CD4-positive, alpha-beta T cell treated with Interleukin-21 for 1 hour (primary cell): ENCODE results near the gene CDH13.
"Not testable (repeated sequence)": the region's sequence is repeated elsewhere in the genome, so short reads cannot be mapped to it uniquely, and the experiment has no call there.

Experiments used
- DNase-seq: peaks from one replicate; pipeline ENCODE4 v3.0.0-alpha.2; 2020

CDH13 gene

DNA sequence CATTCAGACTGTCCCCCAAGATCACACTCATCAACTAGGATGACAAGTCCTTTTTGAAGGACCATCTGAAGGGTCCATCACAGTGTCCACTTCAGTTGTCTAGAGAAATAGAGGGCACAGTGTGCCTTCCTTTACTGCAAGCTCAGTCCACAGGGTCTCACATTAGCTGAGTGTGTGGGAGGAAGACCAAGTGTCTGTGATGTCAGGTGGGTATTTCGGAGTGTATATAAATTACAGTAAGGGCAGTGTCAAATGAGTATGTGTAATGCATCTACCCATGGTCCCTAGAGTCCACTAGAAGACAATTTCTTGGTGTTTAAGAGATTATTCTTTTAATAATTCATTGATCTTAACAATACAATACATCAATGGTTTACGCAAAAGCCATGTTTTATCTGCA lies 272.2 kb downstream of the CDH13 start:
- no peak for DNase-seq

DNA sequence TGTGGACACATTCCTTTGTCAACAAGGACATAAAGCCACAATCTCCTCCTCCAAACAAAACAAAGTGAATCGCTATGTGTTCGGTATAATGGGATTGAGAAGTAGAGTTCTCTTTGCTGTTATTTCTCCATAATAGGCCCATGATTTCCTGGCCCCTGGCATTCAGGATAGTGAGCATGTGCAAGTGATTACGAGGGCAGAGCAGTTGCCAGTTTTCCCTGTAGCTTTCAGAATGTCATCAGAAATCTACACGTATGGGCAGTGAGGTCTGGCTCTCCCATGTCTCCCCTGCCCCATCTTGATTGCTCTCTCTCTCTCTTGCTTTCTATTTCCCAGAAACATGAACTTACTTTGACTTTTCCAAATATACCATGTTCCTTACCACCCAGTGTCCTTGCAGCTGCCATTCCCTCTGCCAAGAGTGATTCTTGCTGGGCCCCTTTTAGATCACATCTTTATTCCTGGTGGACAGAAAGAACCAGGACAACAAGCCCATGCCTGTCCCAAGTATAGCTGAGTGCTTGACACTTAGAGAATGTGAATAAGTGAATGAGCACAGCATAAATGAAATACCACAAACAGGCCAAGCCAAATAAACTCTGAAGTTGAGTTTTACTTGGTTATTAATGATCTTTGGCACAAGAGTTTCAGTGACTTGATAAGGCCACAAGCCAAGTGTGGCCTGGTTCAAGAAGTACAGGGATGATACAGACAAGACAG lies 273.1 kb downstream of the CDH13 start:
- no peak for DNase-seq

GRCh38 chr16:82900559-82900958 lies 273.8 kb downstream of the CDH13 start:
- DNase-seq: no peak

- no peak for DNase-seq
Observed at GRCh38 chr16:82911925-82912324, 285.2 kb downstream of the CDH13 start.

DNA sequence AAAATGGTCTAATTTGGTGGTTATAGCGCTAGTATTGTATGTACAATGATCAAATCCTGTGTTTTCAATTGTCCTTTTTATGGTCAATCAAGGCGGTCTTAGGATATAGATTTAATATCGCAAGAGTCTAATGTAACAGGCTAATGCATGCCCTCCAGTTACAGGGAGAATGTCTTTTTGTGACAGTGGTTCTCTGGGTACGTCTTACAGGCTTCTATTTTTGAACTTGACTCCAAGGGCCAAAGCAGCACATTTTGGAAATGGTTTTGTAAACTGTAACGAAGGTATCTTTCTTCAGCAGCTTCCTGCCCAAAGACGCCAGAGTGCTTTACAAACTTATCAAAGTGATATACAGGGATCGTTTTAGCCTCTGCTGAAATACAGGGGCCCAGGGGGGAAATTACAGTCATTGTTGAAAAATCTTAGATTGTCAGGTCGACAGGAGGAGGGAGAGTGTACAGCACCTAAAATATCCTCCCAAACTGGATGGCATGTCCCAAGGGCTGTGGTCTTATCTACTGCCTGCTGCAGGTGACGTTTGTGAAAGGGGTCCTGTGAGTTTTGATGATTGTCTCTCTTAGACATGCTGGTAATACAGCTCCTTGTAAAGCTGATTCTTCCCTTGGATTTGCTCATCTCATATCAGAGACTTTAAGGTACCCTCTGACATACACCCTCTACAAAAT lies 288.5 kb downstream of the CDH13 start:
- DNase-seq: no peak

DNA sequence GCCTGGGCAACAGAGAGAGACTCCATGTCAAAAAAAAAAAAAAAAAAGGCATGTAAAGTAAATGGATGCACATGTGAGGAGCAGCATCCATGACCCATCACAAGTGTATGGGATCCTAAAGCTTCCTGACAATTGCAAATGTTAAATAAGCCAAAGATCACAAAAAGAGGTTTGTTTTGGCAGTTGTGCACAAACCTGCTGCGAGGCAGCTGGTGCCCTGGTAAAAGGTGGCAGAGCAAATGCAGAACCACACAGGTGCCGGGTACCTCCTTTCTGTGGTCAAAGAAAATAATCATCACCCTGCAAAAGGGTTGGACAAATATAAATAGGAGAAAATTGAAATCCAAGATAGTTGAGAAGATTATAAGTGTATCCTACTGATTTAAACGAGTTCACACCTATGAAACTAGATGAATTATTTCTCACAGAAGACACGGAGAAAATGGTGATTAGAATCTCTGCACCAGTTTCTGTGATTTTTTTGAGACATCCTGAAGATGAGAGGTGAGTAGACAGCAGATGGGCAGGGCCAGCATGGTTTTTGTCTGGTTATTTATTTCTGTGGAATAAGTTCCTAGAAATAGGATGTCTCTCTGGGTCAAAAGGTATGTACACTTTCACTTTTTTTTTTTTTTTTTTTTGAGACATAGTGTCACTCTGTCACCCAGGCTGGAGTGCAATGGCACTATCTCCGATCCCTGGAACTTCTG lies 291.3 kb downstream of the CDH13 start:
- DNase-seq: no peak

DNA sequence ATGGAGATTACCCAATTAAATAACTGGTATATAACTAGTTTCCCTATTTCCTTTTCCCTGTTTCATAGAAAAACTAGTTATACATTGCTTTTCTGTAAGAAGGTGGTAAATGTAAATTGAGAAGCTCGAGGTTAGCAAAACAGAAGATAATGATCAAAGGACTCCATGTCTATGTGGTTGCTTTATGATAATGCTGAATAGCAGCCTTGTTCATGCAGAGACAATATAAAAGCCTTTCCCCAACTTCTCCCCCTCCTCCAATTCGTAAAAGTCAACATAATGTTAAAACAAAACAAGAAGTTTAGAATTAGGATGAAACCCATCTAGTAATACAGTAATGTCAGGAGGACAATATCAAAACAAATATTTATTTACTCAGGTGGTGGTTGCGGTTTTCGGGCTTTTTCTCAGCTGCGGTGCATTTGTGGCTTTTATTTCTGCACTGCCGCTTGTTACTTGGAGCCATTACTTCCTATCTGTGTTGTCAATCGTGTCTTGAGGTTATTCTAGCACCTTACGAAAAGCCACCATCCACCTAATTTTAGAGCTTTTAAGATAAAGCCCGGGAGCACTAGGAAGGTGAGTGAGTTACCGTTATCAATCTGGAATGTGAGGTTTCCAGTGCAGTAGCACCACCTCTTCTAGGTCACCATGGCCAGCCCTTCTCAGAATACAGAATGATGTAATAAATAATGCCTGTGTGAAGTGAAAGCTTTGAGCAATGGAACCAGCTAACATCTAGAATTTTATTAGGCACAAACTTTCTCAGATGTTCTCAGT lies 297.5 kb downstream of the CDH13 start:
- peak; percentile 31 for DNase-seq

GRCh38 chr16:82926500-82926899 lies 299.7 kb downstream of the CDH13 start:
- DNase-seq: no peak

DNA sequence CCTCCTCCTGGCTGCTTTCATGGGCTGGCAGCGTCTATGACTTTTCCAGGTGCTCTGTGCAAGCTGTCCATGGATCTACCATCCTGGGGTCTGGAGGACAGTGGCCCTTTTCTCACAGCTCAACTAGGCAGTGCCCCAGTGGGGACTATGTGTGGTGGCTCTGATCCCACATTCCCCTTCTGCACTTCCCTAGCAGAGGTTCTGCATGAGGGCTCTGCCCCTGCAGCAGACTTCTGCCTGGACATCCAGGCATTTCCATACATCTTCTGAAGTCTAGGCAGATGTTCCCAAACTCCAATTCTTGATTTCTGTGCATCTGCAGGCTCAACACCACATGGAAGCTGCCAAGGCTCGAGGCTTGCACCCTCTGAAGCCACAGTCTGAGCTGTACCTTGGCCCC lies 307.2 kb downstream of the CDH13 start:
- DNase-seq: not testable (repeated sequence)

DNA sequence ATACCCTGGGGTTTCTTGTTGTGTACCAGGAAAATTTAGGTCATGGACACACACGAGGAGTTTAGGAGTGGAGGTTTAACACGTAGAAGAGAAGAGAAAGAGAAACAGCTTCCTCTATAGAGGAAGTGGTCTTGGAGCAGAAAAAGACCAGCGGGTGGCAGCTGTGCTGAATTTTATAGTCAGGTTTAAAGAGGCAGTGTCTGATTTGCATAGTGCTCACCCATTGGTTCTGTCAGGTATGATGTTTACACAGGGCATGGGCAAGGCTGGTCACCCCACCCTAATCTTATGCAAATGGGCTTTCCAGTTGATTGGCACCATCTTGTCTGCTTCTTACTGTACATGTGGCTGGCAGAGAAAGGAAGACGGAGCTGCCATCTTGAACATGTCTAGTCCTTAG lies 309.0 kb downstream of the CDH13 start:
- DNase-seq: no peak

DNA sequence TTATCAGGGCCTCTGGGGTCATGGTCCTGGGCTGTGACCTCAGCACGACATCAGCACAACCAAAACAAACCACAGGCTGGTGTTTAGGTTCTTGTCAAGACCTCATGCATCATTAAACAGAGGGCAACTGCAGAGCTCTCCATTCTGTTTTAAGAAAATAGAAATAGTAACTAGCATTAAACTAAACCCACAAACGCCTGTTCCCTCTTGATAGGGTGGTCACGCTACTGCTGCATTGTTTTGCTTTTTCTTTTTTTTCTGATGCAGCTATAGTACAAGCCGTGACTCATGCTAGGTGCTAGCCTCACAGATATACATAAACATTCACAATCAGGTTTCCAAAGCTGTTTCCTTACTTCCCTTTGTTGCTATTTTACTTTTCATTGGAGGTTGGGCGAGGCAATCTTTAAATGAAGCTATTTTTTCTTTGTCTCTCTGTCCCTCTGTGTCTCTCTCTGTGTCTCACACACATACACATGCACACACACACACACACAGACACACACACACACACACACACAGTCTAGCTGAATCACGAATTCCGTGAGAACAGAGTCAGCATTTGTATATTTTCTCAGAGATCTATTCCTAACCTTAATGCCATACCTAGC lies 310.3 kb downstream of the CDH13 start:
- DNase-seq: peak; percentile 3

DNA sequence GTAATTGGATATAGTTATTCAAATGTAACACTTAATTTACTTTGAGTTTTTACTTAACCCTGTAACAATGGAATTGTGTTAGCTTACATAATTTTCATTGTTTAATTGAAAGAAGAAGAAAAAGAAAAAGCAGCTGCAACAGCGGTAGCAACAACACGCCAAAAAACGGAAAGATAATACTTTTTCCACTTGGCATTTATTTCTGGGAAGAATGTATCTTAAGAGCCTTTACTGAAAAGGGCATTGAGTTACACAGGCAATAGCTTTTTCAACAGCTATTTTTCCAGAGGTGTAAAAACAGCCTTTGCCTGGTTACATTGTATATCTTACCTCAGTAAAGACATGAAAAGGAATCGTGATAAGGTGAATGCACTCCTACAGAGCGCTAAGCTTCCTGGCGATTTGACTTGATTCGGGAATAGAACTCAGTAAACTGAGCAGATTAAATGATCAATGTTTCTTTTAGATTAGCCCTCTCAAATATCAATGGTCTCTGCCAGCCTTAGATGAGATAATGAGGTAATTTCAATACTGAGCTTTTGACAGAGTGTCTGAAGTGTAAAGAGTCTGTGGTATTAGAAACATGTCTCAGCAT lies 311.3 kb downstream of the CDH13 start:
- DNase-seq: no peak

- no peak for DNase-seq
Observed at GRCh38 chr16:82943371-82943770, 316.6 kb downstream of the CDH13 start.

- peak; percentile 40 for DNase-seq
Observed at GRCh38 chr16:82945420-82946101, 318.8 kb downstream of the CDH13 start.

GRCh38 chr16:82947698-82948097 lies 320.9 kb downstream of the CDH13 start:
- no peak for DNase-seq

- no peak for DNase-seq
Observed at GRCh38 chr16:82949016-82949415, 322.2 kb downstream of the CDH13 start.

- DNase-seq: no peak
Observed at GRCh38 chr16:82953517-82953916, 326.7 kb downstream of the CDH13 start.

- no peak for DNase-seq
Observed at GRCh38 chr16:82954224-82954929, 327.6 kb downstream of the CDH13 start.

DNA sequence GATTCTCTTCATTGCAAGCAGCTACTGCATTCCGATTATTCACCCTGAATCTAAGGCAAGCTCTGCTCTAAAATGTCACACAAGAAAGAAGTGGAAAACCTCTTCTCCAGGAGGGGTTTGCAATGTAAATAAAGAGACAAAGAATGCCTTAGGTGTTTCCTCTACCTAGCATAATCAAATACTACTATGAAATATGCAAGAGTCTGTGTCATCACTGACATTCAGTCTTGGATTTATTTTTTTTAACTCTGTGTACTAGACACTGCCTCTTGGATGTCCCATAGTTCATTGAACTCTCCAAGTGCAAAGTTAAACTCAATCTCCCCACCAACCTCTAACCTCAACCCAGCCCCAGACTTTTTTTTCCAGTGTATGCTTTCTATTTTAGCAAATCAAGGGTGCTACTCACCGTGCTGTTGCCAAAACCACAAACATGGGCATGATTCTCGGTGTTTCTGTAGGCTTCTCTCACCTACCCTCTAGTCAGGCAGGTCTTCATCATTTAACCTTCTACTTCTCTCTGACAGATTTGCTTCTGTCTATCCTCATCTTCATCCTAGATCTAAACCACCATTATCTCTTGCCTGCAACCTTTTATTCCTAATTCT lies 329.1 kb downstream of the CDH13 start:
- no peak for DNase-seq

- no peak for DNase-seq
Observed at GRCh38 chr16:82957212-82957611, 330.4 kb downstream of the CDH13 start.

DNA sequence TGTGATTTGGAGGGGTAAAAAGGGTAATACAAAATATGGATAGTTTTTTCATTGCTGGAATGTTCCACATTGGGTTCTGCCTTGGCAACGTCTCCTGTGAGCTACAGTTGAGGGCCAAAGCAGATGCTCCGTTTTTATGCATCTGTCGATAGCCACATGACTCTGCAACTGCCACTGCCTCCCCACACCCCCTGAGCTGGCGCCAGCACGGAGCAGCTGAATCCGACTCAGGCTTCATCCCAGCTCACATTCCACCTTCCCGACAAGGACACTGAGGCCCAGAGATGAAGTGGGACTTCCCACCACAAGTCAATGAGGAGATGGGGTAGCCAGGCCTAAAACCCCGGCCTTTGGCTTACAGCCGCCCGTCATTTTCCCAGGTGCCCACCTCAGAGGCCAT lies 334.1 kb downstream of the CDH13 start:
- DNase-seq: no peak
